Renal pelvis (tissue), 4 donors: ENCODE measurements around the gene PROCA1. TPM values are rescaled to one million over a fixed set of nuclear protein-coding genes. Genes with fewer than 3 reads are reported as not detected.
"Not testable (repeated sequence)": the region's sequence is repeated elsewhere in the genome, so short reads cannot be mapped to it uniquely, and the experiment has no call there.

Experiments used
- DNase-seq: peaks from one replicate; pipeline ENCODE4 v3.0.0-alpha.2; 2013
- polyA plus RNA-seq, 3 donors: library from polyadenylated mRNA; unstranded; fragments of 120-200 nt; gene quantifications; one replicate each; pipeline ENCODE4 v1.2.1, GENCODE V29; 2013; ENCODE audit not compliant: insufficient read length in 3 of 3

The PROCA1 gene
- polyA plus RNA-seq, 3 donors, result 4.3 to 11.2 (median 10.3) TPM

DNA sequence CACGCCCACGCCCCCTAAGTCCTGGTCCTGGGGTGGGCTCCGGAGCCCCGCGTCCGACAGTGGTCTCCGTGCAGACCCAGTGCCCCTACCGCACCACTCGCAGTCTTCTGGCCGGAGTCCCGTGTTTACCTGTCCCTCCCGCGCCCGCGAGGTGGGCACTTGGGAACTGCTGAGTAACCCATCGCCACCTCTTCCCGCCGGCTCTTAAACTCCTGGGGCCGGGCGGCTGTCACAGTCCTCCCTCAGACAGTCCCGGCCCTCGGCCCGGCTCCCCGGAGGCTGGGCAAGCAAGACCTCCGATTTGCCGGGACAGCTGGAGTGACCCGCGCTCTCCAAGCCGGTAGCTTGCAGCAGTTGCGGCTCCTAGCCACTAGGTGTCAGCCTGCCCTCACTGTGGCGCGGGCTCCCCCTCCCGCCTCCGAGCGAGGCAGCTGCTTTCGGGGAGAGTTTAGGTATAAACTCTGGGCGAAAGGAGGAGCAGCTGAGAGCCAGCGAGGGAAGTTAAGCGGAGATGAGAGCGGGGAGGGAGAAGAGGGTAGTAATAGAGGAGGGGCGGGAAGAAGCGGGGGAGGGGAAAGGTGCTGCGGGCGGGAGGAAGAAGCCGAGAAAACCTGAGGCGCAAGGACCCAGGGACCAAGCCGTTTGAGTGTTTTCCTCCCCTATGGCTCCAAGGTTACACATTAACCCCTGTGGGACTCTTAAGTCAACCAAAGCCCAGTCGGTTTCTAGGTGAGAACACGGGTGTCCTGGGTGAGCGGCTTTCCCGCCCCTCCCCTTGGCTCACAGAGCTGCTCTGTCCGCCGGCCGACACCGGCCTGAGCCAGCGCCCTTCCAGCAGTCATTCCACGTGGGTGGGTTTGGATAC, 15.2 kb upstream of the PROCA1 start:
- DNase-seq, result peak; percentile 96

GRCh38 chr17:28726226-28726626, 14.5 kb upstream of the PROCA1 start, which contains the start of gene TLCD1:
Gene TLCD1, minus strand, starts transcription at chr17:28726233. Its CDS starts 136 bp downstream, at chr17:28726097.
- DNase-seq, result peak; percentile 63

DNA sequence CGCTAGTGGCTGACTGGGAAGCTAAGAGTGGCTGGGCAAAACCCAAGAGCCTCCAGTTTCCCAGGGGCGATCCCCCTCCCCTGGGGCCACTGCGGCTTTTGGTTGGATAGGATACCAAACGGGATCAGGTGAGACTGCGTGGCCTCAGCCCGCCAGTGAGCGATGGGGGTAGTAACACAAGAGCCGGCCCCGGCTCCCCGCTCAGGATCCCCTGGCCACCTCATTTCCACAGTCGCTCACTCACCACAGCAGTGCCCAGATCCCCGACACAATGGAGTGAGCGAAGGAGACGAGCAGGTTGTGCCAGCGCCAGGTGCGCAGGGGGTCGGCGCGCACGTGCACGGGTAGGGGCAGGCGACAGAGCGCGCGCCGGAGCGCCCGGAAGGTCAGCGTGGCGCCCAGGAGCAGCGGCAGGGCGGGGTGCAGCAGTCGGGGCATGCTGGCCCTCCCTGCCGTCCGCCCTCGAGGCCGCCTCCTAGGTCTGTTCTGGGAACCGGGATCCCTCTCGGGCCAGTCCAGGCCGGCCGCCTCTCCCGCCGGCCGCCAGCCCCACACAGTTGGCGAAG, 14.1 kb upstream of the PROCA1 start:
- peak; percentile 58 for DNase-seq

DNA sequence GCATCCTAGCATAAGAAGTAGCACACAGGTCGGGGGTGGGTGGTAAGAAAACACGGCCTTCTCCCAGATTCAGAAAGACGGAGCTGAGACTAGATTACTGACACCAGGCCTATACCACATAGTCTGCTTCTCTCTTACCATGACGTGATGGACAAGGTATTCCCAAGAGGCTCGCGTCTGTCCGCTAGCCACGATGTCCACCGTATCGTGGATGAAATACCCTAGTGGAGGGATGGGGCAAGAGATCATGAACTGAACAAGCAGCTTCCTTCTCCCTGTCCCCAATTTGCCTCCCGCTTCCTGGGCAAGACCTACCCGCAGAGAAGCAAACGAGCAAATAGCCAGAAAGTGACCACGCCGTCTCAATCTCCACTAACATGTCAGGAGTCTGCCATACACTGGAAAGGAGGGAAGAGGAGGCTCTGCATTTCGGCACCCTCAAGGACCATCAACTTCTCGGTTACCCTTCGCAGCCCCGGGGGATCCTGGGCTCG, 13.5 kb upstream of the PROCA1 start:
- peak; percentile 20 for DNase-seq

GRCh38 chr17:28724500-28725165, 12.9 kb upstream of the PROCA1 start:
- no peak for DNase-seq

DNA sequence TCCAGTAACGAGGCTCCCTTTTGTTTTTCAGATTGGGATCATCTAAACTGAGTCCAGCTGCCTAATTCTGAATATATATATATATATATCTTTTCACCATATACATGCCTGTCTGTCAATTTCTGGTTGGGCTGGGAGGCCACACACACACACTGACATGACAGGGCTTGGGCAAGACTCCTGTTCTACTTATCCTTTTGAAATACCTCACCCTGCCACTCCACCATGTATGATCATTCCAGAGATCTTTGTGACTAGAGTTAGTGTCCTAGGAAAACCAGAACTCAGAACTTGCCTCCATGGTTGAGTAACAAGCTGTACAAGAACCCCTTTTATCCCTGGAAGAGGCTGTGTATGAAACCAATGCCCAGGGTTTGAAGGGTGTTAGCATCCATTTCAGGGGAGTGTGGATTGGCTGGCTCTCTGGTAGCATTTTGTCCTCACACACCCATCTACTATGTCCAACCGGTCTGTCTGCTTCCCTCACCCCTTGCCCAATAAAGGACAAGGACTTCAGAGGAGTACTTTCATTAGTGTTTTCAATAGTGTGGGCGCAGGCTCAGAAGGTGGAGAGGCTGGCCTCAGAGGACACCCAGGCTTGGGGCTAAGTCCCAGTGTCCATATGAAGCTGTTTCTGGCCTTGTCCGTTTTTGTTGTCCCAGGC, 12.3 kb upstream of the PROCA1 start:
- not testable (repeated sequence) for DNase-seq

DNA sequence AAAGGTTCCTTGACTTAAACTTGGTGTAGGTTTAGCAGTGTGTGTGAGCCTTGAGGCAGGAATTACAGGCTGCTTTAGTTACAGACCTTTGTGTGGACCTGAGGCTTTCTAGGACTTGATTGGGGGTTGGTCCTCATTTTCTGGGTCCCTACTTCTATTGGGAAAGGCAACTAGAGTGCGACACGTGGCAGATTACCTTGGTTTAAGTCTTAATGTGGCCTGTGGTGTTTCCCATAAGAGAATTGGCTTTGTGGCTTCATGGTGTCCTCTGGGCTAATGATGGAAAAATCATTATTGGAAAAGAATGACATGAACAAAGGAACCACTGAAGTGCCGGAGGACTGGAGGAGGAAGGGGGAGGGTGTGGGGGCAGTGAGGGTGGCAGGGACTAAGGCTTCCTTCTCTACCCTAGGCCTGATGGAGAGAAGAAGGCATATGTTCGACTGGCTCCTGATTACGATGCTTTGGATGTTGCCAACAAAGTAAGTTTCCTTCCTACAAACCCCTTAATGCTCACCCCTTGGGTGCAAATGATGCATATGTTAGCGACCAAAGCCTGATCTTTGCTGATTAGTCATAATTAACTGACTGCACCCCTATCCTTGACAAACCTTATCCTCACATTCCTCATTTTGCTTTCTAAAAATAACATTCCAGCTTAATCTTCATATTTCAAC, 11.6 kb upstream of the PROCA1 start:
- no peak for DNase-seq

DNA sequence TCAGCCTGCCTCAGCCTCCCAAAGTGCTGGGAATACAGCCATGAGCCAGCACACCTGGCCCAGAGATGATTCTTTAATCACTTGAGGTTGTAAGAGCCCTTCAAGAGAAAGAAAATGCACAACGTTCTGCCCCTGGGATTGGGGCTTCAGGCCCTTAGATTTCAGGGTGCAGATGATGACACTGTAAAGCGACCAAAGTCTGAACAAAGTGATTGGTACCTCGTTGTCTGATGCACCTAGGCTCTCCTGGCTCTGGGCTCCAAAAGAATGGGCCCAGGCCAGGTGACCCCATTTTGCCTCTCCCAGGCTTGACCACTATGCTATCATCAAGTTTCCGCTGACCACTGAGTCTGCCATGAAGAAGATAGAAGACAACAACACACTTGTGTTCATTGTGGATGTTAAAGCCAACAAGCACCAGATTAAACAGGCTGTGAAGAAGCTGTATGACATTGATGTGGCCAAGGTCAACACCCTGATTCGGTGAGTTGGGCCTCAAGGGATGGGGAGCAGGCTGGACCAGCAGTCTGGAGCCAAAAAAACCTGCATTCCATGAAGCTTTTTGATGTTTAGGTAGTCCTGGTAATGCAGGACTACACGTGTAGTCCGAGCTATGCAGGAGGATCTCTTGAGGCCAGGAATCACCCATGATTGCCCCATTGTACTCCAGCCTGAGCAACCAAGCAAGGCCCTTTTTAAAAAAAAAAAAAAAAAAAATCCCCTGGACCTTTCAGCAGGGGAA, 10.9 kb upstream of the PROCA1 start:
- DNase-seq, result no peak

- DNase-seq, result not testable (repeated sequence)
Observed at GRCh38 chr17:28720997-28721329, 9.3 kb upstream of the PROCA1 start.

- DNase-seq, result no peak
Observed at GRCh38 chr17:28720247-28720996, 8.7 kb upstream of the PROCA1 start.

GRCh38 chr17:28719021-28719433, 7.3 kb upstream of the PROCA1 start:
- no peak for DNase-seq

GRCh38 chr17:28718333-28719020, 6.8 kb upstream of the PROCA1 start:
- peak; percentile 79 for DNase-seq

- peak; percentile 95 for DNase-seq
Observed at GRCh38 chr17:28717578-28718332, 6.1 kb upstream of the PROCA1 start, which contains the start of gene RAB34. Gene RAB34, minus strand, starts transcription at chr17:28717868. Its CDS starts 602 bp downstream, at chr17:28717266.

- DNase-seq, result peak; percentile 30
Observed at GRCh38 chr17:28716740-28717577, 5.3 kb upstream of the PROCA1 start.

DNA sequence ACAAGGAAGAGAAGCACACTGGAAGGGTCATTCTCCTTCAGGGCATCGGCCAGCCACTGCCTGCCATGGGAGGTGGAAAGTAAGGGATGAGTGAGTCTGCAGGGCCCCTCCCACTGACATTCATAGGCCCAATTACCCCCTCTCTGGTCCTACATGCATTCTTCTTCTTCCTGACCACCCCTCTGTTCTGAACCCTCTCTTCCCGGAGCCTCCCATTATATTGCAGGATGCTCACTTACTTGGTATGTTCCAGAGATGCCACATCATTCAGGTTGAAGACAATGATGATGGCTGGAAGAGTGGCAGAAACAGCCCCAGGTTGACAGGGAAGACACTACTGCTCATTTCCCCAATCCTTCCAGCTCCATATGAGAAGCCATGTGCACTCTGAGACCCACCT, 3.5 kb upstream of the PROCA1 start:
- no peak for DNase-seq

GRCh38 chr17:28714281-28714680, 2.6 kb upstream of the PROCA1 start:
- no peak for DNase-seq

DNA sequence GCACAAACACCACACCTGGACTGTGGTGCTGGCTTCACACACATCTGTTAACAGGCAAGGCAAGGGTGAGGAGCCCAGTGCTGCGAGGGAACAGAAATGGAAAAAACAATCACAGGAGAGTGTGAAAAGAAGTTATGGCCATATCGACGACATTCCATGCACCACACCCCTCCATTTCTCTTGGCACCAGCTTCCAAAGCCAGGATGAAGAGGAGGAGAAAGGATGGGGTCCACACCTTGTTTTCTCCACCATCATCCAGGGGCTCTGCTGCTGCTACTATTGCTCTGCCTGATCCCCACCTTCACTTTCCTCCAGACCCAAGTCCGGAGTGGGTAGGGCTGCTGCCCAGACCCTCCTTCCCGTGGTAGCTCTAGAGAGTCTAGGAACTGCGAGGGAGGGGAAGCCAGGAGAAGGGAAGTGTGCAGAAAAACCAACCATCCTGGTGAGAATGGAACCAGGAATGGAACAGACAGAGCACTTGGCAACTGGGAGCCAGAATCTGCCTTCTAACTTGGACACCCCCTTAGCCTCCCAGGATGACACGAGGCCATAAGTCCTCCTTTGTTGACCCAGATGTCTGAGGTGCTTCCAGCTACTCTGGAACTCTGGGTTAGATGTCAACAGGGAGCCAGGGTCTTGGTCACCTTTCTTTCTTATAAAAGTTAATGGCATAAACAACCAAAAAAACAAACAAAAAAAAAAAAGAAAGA, 1.2 kb upstream of the PROCA1 start:
- DNase-seq, result no peak
